Endothelial cell of umbilical vein (primary cell): ENCODE results near the gene MED27. TPM values are rescaled to one million over a fixed set of nuclear protein-coding genes. Genes with fewer than 3 reads are reported as not detected.
A peak's percentile ranks its signal among the peaks of the same experiment; 100 is the strongest.

ENCODE experiments used
- BruUV-seq: library from RNA; stranded (reverse); fragments of 400-500 nt; replicated peaks from 2 replicates; lab custom pipeline; 2021; lab: Mats Ljungman, UMichigan
- CTCF ChIA-PET: fragments of 300-600, 350-600 bp; sonication (Branson Sonifier 250); formaldehyde crosslinking; loops from one replicate; lab custom pipeline; 2021; ENCODE audit warnings: antibody characterized with exemption, inconsistent platforms; lab: Charles Lee
- POLR2A ChIA-PET: fragments of 300-600, 350-600 bp; sonication (Branson Sonifier 250); formaldehyde crosslinking; loops from one replicate; lab custom pipeline; 2021; ENCODE audit warnings: antibody characterized with exemption, inconsistent platforms; lab: Charles Lee
- DNase-seq: peaks from one replicate; pipeline ENCODE4 v3.0.0-alpha.2; 2011; ENCODE audit warnings: low read depth, low spot score
- FAIRE-seq: peaks from 2 replicates; lab custom pipeline; 2011; peaks lifted over from hg19 to GRCh38; lab: Jason Lieb, UNC
- H2AFZ ChIP-seq: 2 replicates; pipeline ENCODE4 v1.6.0; 2012; ENCODE audit warnings: low read depth, low read length, control low read depth, inconsistent platforms
- H3K27ac ChIP-seq: 2 replicates; pipeline ENCODE4 v1.5.1; 2011; ENCODE audit warnings: low read depth, mild to moderate bottlenecking, control low read depth, low read length, moderate library complexity; ENCODE audit not compliant: insufficient read depth
- H3K27me3 ChIP-seq, 2 experiments: 2 replicates each; pipeline versions ENCODE4 v1.6.0 to v1.6.1; 2011; ENCODE audit warnings: low read length in 2 of 2, mixed read lengths in 1 of 2; ENCODE audit not compliant: control insufficient read depth in 2 of 2, insufficient read depth in 2 of 2
- H3K36me3 ChIP-seq, 2 experiments: 2 replicates in 1 of 2; 3 replicates in 1 of 2; pipeline ENCODE4 v1.5.1; 2011; ENCODE audit warnings: low read length in 2 of 2, mild to moderate bottlenecking in 1 of 2, moderate library complexity in 1 of 2; ENCODE audit not compliant: control insufficient read depth in 2 of 2, insufficient read depth in 2 of 2; ENCODE audit errors: extremely low read depth in 1 of 2
- H3K4me1 ChIP-seq: 3 replicates; pipeline ENCODE4 v1.5.1; 2011; ENCODE audit warnings: mild to moderate bottlenecking, low read length; ENCODE audit not compliant: control insufficient read depth, insufficient read depth; ENCODE audit errors: extremely low read depth
- H3K4me2 ChIP-seq: 2 replicates; pipeline ENCODE4 v1.6.1; 2011; ENCODE audit warnings: low read length, control low read depth, mixed read lengths; ENCODE audit not compliant: insufficient read depth
- H3K4me3 ChIP-seq, 3 experiments: fragments of 200-600 bp in 1 of 3; sonication (generic), shearing (Covaris generic) in 1 of 3; replicated peaks in 1 of 3; 2 replicates each; pipeline ENCODE4 v1.5.1; 2011 to 2016; ENCODE audit warnings: control low read depth in 3 of 3, low read length in 3 of 3, mild to moderate bottlenecking in 2 of 3, inconsistent platforms in 1 of 3, low read depth in 1 of 3, moderate library complexity in 1 of 3; ENCODE audit not compliant: insufficient read depth in 1 of 3
- H3K79me2 ChIP-seq: 2 replicates; pipeline ENCODE4 v1.6.0; 2012; ENCODE audit warnings: low read length, inconsistent platforms; ENCODE audit not compliant: control insufficient read depth, insufficient read depth
- H3K9ac ChIP-seq: replicated peaks from 2 replicates; pipeline ENCODE3; 2011; ENCODE audit warnings: low read length, control low read depth; ENCODE audit not compliant: insufficient read depth; ENCODE audit errors: extremely low read depth
- H3K9me1 ChIP-seq: replicated peaks from 3 replicates; pipeline ENCODE4 v1.6.0; 2011; ENCODE audit warnings: mild to moderate bottlenecking, low read length; ENCODE audit not compliant: control insufficient read depth, insufficient read depth; ENCODE audit errors: extremely low read depth
- H3K9me3 ChIP-seq: replicated peaks from 2 replicates; pipeline ENCODE4 v1.5.1; 2012; ENCODE audit warnings: low read length, inconsistent platforms; ENCODE audit not compliant: control insufficient read depth, insufficient read depth
- H4K20me1 ChIP-seq: replicated peaks from 2 replicates; pipeline ENCODE3; 2011; ENCODE audit warnings: mild to moderate bottlenecking, low read length; ENCODE audit not compliant: control insufficient read depth, insufficient read depth; ENCODE audit errors: extremely low read depth
- CTCF ChIP-seq, 2 donors: IDR thresholded peaks; 1 replicate in 1 of 2; 2 replicates in 1 of 2; pipeline ENCODE4 v1.5.1; 2011; ENCODE audit warnings: low read length in 2 of 2, mild to moderate bottlenecking in 2 of 2, moderate library complexity in 2 of 2, control low read depth in 1 of 2, inconsistent platforms in 1 of 2, low read depth in 1 of 2; ENCODE audit not compliant: insufficient read depth in 1 of 2; ENCODE audit errors: extremely low read depth in 1 of 2
- EZH2 ChIP-seq: IDR thresholded peaks from 2 replicates; pipeline ENCODE4 v1.6.1; 2012; ENCODE audit warnings: borderline replicate concordance, low read depth, mild to moderate bottlenecking, moderate library complexity, low read length, inconsistent platforms; ENCODE audit not compliant: severe bottlenecking
- FOS ChIP-seq: IDR thresholded peaks from 2 replicates; pipeline ENCODE4 v1.6.1; 2011; ENCODE audit warnings: mild to moderate bottlenecking, low read length, moderate library complexity, borderline replicate concordance; ENCODE audit not compliant: insufficient read depth
- GATA2 ChIP-seq: IDR thresholded peaks from 2 replicates; pipeline ENCODE4 v1.7.0; 2011; ENCODE audit warnings: low read depth, mild to moderate bottlenecking, moderate library complexity, mixed read lengths, low read length; ENCODE audit not compliant: insufficient read length, insufficient read depth
- JUN ChIP-seq: IDR thresholded peaks from 2 replicates; pipeline ENCODE4 v1.6.1; 2011; ENCODE audit warnings: borderline replicate concordance, low read depth; ENCODE audit not compliant: insufficient read length, insufficient read depth
- MAX ChIP-seq: IDR thresholded peaks from 2 replicates; pipeline ENCODE4 v1.6.1; 2011; ENCODE audit not compliant: insufficient read depth, insufficient read length
- MYC ChIP-seq: IDR thresholded peaks from one replicate; pipeline ENCODE4 v1.6.1; 2011; ENCODE audit warnings: mild to moderate bottlenecking, low read depth, low read length
- POLR2A ChIP-seq: IDR thresholded peaks from 2 replicates; pipeline ENCODE4 v1.6.1; 2012; ENCODE audit warnings: low read depth, mild to moderate bottlenecking, control low read depth, low read length
- POLR2AphosphoS5 ChIP-seq: IDR thresholded peaks from 2 replicates; pipeline ENCODE4 v1.6.1; 2012; ENCODE audit warnings: low read depth, mild to moderate bottlenecking, control low read depth, low read length, moderate library complexity; ENCODE audit not compliant: insufficient read depth
- dilution Hi-C: fragments of 300-500 bp; cut with MboI; formaldehyde crosslinking; loops from one replicate; pipeline ENCODE4 v1.15.0; 2019; ENCODE audit warnings: low sequenced_read_pairs; ENCODE audit not compliant: extremely low pct_ligation_motif_present
- intact Hi-C: fragments of 100-400 bp; cut with micrococcal nuclease; formaldehyde crosslinking; loops from one replicate; pipeline ENCODE4 v1.10.0; 2022
- polyA plus RNA-seq, 4 experiments: library from polyadenylated mRNA; depleted of rRNA in 3 of 4; stranded (reverse) in 3 of 4; unstranded in 1 of 4; fragments of >200 nt; gene quantifications; 2 replicates each; pipeline versions ENCODE4 v1.2.1 to v1.2.3, GENCODE V29; 2011 to 2012; ENCODE audit warnings: missing spikeins in 1 of 4
- total RNA-seq: library from RNA; stranded (reverse); gene quantifications from 2 replicates; pipeline ENCODE4 v1.2.3, GENCODE V29; 2021

MED27 gene
- total and polyA plus RNA-seq, 2 donors (not counting 3 experiments of a cell fraction or from before 2014, with no cell fraction given): 27.9 to 47.8 TPM

GRCh38 chr9:132077881-132078698 is 1.6 kb downstream of the MED27 start:
- dilution Hi-C loops (no loop called here), intact Hi-C loops (loop anchor here (1.0 kb wide), 1 partner anchor 14 kb away; no protein-coding TSS in a partner anchor)
- Histone ChIP-seq H3K27ac (no peak overlapping the region), H3K79me2 (peaks cover 33% of the 10 kb centered on the region), H3K4me1 (peaks cover 11% of the 10 kb centered on the region), H3K9me3 (no peaks in the 10 kb centered on the region), H4K20me1 (no peaks in the 10 kb centered on the region), H3K36me3 (no peaks in the 10 kb centered on the region), H3K9me1 (no peaks in the 10 kb centered on the region), H3K4me3 (peak overlapping the region in 2 of 3 experiments; percentile 81 to 91), H3K27me3 (no peaks in the 10 kb centered on the region), H3K4me2 (peak overlapping the region; percentile 76), H3K9ac (no peak overlapping the region), H2AFZ (no peak overlapping the region)
- no peak for FAIRE-seq
- POLR2A ChIA-PET: no interaction called here
- CTCF ChIA-PET: interaction anchor here (1.4 kb wide), 1 partner anchor 15 kb away, joined by 3 read pairs; no protein-coding TSS in a partner anchor
- DNase-seq: peak; percentile 32
- no TSS peak for BruUV-seq
- no peak for TF ChIP-seq JUN
- TF ChIP-seq MYC: no peak
- TF ChIP-seq CTCF (IDR thresholded peaks at IDR 0.05; ENCODE audit: extremely low read depth in 1 of 2, insufficient read depth in 1 of 2, low read depth in 1 of 2, low read length in 2 of 2): no peak
- TF ChIP-seq MAX: no peak
- TF ChIP-seq FOS: no peak
- no peak for TF ChIP-seq EZH2
- TF ChIP-seq POLR2AphosphoS5: no peak
- no peak for TF ChIP-seq GATA2
- no peak for TF ChIP-seq POLR2A
